Activated B cell treated with CpG ODN at 0.5 μM for 24 hours (primary cell): Measurements from ENCODE around the gene DNAJC12. TPM values are rescaled to one million over a fixed set of nuclear protein-coding genes. Genes with fewer than 3 reads are reported as not detected.
A peak's percentile ranks its signal among the peaks of the same experiment; 100 is the strongest.

Experiments
- ATAC-seq: fragments of 200-7000 bp; cut with Tn5 transposase; one replicate; pipeline ENCODE4 v1.10.0; 2021; ENCODE audit warnings: low read depth, mild to moderate bottlenecking, moderate library complexity
- CTCF ChIA-PET: fragments of 350-600 bp; sonication (Branson Sonifier 250); formaldehyde crosslinking; loops from one replicate; lab custom pipeline; 2021; ENCODE audit warnings: antibody characterized with exemption; lab: Charles Lee
- POLR2A ChIA-PET: fragments of 350-600 bp; sonication (Branson Sonifier 250); formaldehyde crosslinking; loops from one replicate; lab custom pipeline; 2021; ENCODE audit warnings: antibody characterized with exemption; lab: Charles Lee
- DNase-seq: peaks from one replicate; pipeline ENCODE4 v3.0.0; 2022
- H3K27ac Mint-ChIP-seq: one replicate; pipeline ENCODE4 v1.8.0; 2020; ENCODE audit warnings: mixed read lengths
- H3K27me3 Mint-ChIP-seq: one replicate; pipeline ENCODE4 v1.8.0; 2021; ENCODE audit warnings: mixed read lengths
- H3K36me3 Mint-ChIP-seq: one replicate; pipeline ENCODE4 v1.8.0; 2021; ENCODE audit warnings: low read depth, mixed read lengths
- H3K4me1 Mint-ChIP-seq: one replicate; pipeline ENCODE4 v1.8.0; 2021; ENCODE audit warnings: mixed read lengths
- H3K4me3 Mint-ChIP-seq: one replicate; pipeline ENCODE4 v1.8.0; 2020; ENCODE audit warnings: mild to moderate bottlenecking, mixed read lengths
- H3K9me3 Mint-ChIP-seq: one replicate; pipeline ENCODE4 v1.8.0; 2020; ENCODE audit warnings: mixed read lengths
- CTCF ChIP-seq: fragments of 200-600 bp; IDR thresholded peaks from one replicate; pipeline ENCODE4 v1.8.0; 2022; ENCODE audit warnings: antibody characterized with exemption, mild to moderate bottlenecking
- intact Hi-C: fragments of 100-400 bp; cut with micrococcal nuclease; formaldehyde crosslinking; loops from one replicate; pipeline ENCODE4 v1.15.1; 2024
- total RNA-seq: library from RNA; stranded (reverse); gene quantifications from 2 replicates; pipeline ENCODE4 v1.2.3, GENCODE V29; 2022

Gene DNAJC12
- total RNA-seq, 1 donor from 2014 or later, result 0.31 TPM

- ChIA-PET CTCF (interaction anchor here (0.7 to 12.8 kb wide), 3 partner anchors 9 to 78 kb away, joined by 3 to 398 read pairs (median 3); partner anchors contain the start of gene CTNNA3), POLR2A (interaction anchor here (1.2 kb wide), 1 partner anchor 78 kb away, joined by 3 read pairs; no protein-coding TSS in a partner anchor)
- Mint-ChIP-seq H3K27me3 (no peaks in the 10 kb centered on the region), H3K4me1 (peaks cover 46% of the 10 kb centered on the region), H3K4me3 (no peak overlapping the region), H3K27ac (no peak overlapping the region), H3K9me3 (no peaks in the 10 kb centered on the region), H3K36me3 (no peaks in the 10 kb centered on the region)
- intact Hi-C loops, result no loop called here
- DNase-seq, result no peak
- TF ChIP-seq CTCF, result no peak
- ATAC-seq, result no peak
Observed at GRCh38 chr10:67775279-67775678, 62.7 kb downstream of the DNAJC12 start.

- Mint-ChIP-seq H3K4me3 (peak overlapping the region; percentile 47), H3K9me3 (no peaks in the 10 kb centered on the region), H3K27ac (peak overlapping the region; percentile 90), H3K4me1 (peaks cover 50% of the 10 kb centered on the region), H3K27me3 (no peaks in the 10 kb centered on the region), H3K36me3 (no peaks in the 10 kb centered on the region)
- intact Hi-C loops, result loop anchor here (1.0 kb wide), 2 partner anchors 9 to 10 kb away; no protein-coding TSS in a partner anchor
- DNase-seq (no peak), ATAC-seq (peak; percentile 90)
- POLR2A ChIA-PET, result interaction anchor here (0.7 to 1.8 kb wide), 6 partner anchors 9 to 559 kb away, joined by 3 to 60 read pairs (median 6); partner anchors contain the start of genes CTNNA3 and HNRNPH3
- no peak for TF ChIP-seq CTCF
- CTCF ChIA-PET, result interaction anchor here (1.0 to 12.8 kb wide), 5 partner anchors 9 to 76 kb away, joined by 3 to 398 read pairs (median 3); partner anchors contain the start of gene CTNNA3
Observed at GRCh38 chr10:67772894-67773511, 65.0 kb downstream of the DNAJC12 start.

- Mint-ChIP-seq H3K4me3 (no peak overlapping the region), H3K9me3 (no peaks in the 10 kb centered on the region), H3K36me3 (no peaks in the 10 kb centered on the region), H3K4me1 (peaks cover 50% of the 10 kb centered on the region), H3K27ac (peak overlapping the region; percentile 90), H3K27me3 (no peaks in the 10 kb centered on the region)
- no peak for TF ChIP-seq CTCF
- ChIA-PET POLR2A (interaction anchor here (0.6 to 1.9 kb wide), 3 partner anchors 8 to 43 kb away, joined by 4 to 60 read pairs (median 6); no protein-coding TSS in a partner anchor), CTCF (interaction anchor here (12.8 kb wide), 1 partner anchor 75 kb away, joined by 398 read pairs; the partner anchor contains the start of gene CTNNA3)
- intact Hi-C loops, result no loop called here
- DNase-seq (no peak), ATAC-seq (no peak)
Observed at GRCh38 chr10:67772151-67772550, 65.8 kb downstream of the DNAJC12 start.

GRCh38 chr10:67771200-67771599 is 66.8 kb downstream of the DNAJC12 start:
- no peak for TF ChIP-seq CTCF
- ATAC-seq (no peak), DNase-seq (no peak)
- ChIA-PET CTCF (interaction anchor here (1.5 to 12.8 kb wide), 2 partner anchors 8 to 74 kb away, joined by 17 to 398 read pairs; partner anchors contain the start of gene CTNNA3), POLR2A (interaction anchor here (0.6 to 1.9 kb wide), 6 partner anchors 10 to 561 kb away, joined by 3 to 12 read pairs (median 4); partner anchors contain the start of gene HNRNPH3)
- H3K27me3 Mint-ChIP-seq, result no peaks in the 10 kb centered on the region
- peak overlapping the region; percentile 42 for H3K4me3 Mint-ChIP-seq
- H3K36me3 Mint-ChIP-seq, result no peaks in the 10 kb centered on the region
- H3K27ac Mint-ChIP-seq, result peak overlapping the region; percentile 86
- H3K4me1 Mint-ChIP-seq, result peaks cover 52% of the 10 kb centered on the region
- intact Hi-C loops, result no loop called here
- H3K9me3 Mint-ChIP-seq, result no peaks in the 10 kb centered on the region

GRCh38 chr10:67770537-67770936 is 67.5 kb downstream of the DNAJC12 start:
- Mint-ChIP-seq H3K4me1 (peaks cover 52% of the 10 kb centered on the region), H3K36me3 (no peaks in the 10 kb centered on the region), H3K4me3 (peak overlapping the region; percentile 42), H3K9me3 (no peaks in the 10 kb centered on the region), H3K27ac (peak overlapping the region; percentile 86), H3K27me3 (no peaks in the 10 kb centered on the region)
- DNase-seq (no peak), ATAC-seq (peak; percentile 68)
- intact Hi-C loops, result no loop called here
- ChIA-PET POLR2A (interaction anchor here (0.7 to 1.9 kb wide), 5 partner anchors 9 to 561 kb away, joined by 3 to 12 read pairs (median 4); partner anchors contain the start of gene HNRNPH3), CTCF (interaction anchor here (1.5 to 12.8 kb wide), 2 partner anchors 9 to 74 kb away, joined by 17 to 398 read pairs; partner anchors contain the start of gene CTNNA3)
- TF ChIP-seq CTCF, result no peak
